K562 (cell line): ENCODE results near the gene GALNT16. TPM values are rescaled to one million over a fixed set of nuclear protein-coding genes. Genes with fewer than 3 reads are reported as not detected.

Source experiments
- DIDO1 ChIP-seq: fragments of 450-650 bp; IDR thresholded peaks from 2 replicates; pipeline ENCODE4 v1.6.1; 2016; ENCODE audit warnings: low read depth, missing biosample characterization, missing genetic modification characterization
- ERF ChIP-seq: fragments of 450-650 bp; formaldehyde crosslinking; IDR thresholded peaks from 2 replicates; pipeline ENCODE4 v1.4.0; 2020; ENCODE audit warnings: mild to moderate bottlenecking, mixed read lengths
- ETS2 ChIP-seq: IDR thresholded peaks from 2 replicates; pipeline ENCODE4 v1.6.1; 2016; ENCODE audit warnings: borderline replicate concordance, missing genetic modification characterization, mild to moderate bottlenecking, moderate library complexity, missing compliant biosample characterization; ENCODE audit not compliant: poor library complexity, severe bottlenecking
- HCFC1 ChIP-seq: IDR thresholded peaks from 2 replicates; pipeline ENCODE4 v1.6.1; 2012; ENCODE audit warnings: low read depth, low read length, improper control_type of control experiment
- HMG20B ChIP-seq: fragments of 250-450 bp; sonication (Bioruptor Pico); IDR thresholded peaks from 2 replicates; pipeline ENCODE4 v1.5.0; 2021; ENCODE audit warnings: mild to moderate bottlenecking
- KLF10 ChIP-seq: fragments of 250-450 bp; sonication (Bioruptor Pico); IDR thresholded peaks from 2 replicates; pipeline ENCODE4 v1.6.1; 2021; ENCODE audit warnings: matching md5 sums
- NR2C2 ChIP-seq, 2 experiments: fragments of 200-800 bp in 1 of 2; sonication (Bioruptor generic) in 1 of 2; sonication (generic) in 1 of 2; formaldehyde crosslinking in 1 of 2; IDR thresholded peaks; 2 replicates each; pipeline versions ENCODE4 v1.6.1 to v1.8.0; 2016 to 2022; ENCODE audit warnings: mild to moderate bottlenecking in 1 of 2, missing compliant biosample characterization in 1 of 2, missing genetic modification characterization in 1 of 2, missing genetic modification reagents in 1 of 2
- SAP30 ChIP-seq: fragments of 200-600 bp; sonication (generic); IDR thresholded peaks from 2 replicates; pipeline ENCODE4 v1.6.1; 2012; ENCODE audit warnings: borderline replicate concordance, low read depth, mild to moderate bottlenecking, moderate library complexity, low read length, control low read depth, inconsistent platforms; ENCODE audit not compliant: insufficient read depth, poor library complexity, severe bottlenecking
- SIN3B ChIP-seq: fragments of 450-650 bp; IDR thresholded peaks from 2 replicates; pipeline ENCODE4 v1.6.1; 2017; ENCODE audit warnings: low read depth, mild to moderate bottlenecking, moderate library complexity
- ZFP30 ChIP-seq: fragments of 250-450 bp; sonication (Bioruptor Pico); IDR thresholded peaks from 2 replicates; pipeline ENCODE4 v1.8.0; 2022; ENCODE audit warnings: moderate library complexity, mild to moderate bottlenecking, inconsistent platforms, borderline replicate concordance
- ZNF263 ChIP-seq: sonication (generic); formaldehyde crosslinking; IDR thresholded peaks from 2 replicates; pipeline ENCODE4 v1.8.0; 2022; ENCODE audit warnings: mild to moderate bottlenecking, missing genetic modification reagents, borderline replicate concordance
- ZNF780A ChIP-seq: fragments of 250-450 bp; sonication (Bioruptor Pico); IDR thresholded peaks from 2 replicates; pipeline ENCODE4 v1.5.0; 2021; ENCODE audit warnings: mild to moderate bottlenecking
- ZNF830 ChIP-seq: fragments of 250-450 bp; sonication (Bioruptor Pico); IDR thresholded peaks from 2 replicates; pipeline ENCODE4 v1.5.0; 2021; ENCODE audit warnings: mild to moderate bottlenecking
- polyA plus RNA-seq, 8 experiments: library from polyadenylated mRNA; depleted of rRNA in 4 of 8; stranded (reverse) in 5 of 8; unstranded in 3 of 8; fragments of >200 nt; fragmentation: Nextera tagmentation in 2 of 8; fragmentation: Illumina TruSeq in 1 of 8; extraction: Ambion mirVana in 2 of 8; extraction: Trizol in 1 of 8; gene quantifications; 2 replicates each; pipeline versions ENCODE4 v1.2.1 to v1.2.3, GENCODE V29; 2011 to 2014; ENCODE audit warnings: inconsistent platforms in 1 of 8, missing spikeins in 1 of 8
- total RNA-seq, 7 experiments: library from RNA; depleted of rRNA in 6 of 7; stranded (reverse); fragments of >200 nt in 6 of 7; fragmentation: Illumina TruSeq in 2 of 7; extraction: Trizol in 2 of 7; gene quantifications; 2 replicates each; pipeline versions ENCODE4 v1.2.1 to v1.2.3, GENCODE V29; 2011 to 2021; ENCODE audit warnings: low replicate concordance in 1 of 7
- TF ChIP-seq, protein P1 (sequence below): fragments of 200-800 bp; sonication (Bioruptor generic); IDR thresholded peaks from 2 replicates; pipeline ENCODE4 v1.6.1; 2017; ENCODE audit warnings: missing genetic modification characterization, missing compliant biosample characterization
- TF ChIP-seq, protein P2 (sequence below): fragments of 450-650 bp; IDR thresholded peaks from 2 replicates; pipeline ENCODE4 v1.6.1; 2016; ENCODE audit warnings: missing biosample characterization, missing genetic modification characterization
- TF ChIP-seq, protein P3 (sequence below): fragments of 450-650 bp; IDR thresholded peaks from 2 replicates; pipeline ENCODE4 v1.6.1; 2016; ENCODE audit warnings: borderline replicate concordance

GALNT16 gene
- total and polyA plus RNA-seq, 9 of the 15 experiments (the other 6 are each of a cell fraction or from before 2014, with no cell fraction given), result not detected

DNA sequence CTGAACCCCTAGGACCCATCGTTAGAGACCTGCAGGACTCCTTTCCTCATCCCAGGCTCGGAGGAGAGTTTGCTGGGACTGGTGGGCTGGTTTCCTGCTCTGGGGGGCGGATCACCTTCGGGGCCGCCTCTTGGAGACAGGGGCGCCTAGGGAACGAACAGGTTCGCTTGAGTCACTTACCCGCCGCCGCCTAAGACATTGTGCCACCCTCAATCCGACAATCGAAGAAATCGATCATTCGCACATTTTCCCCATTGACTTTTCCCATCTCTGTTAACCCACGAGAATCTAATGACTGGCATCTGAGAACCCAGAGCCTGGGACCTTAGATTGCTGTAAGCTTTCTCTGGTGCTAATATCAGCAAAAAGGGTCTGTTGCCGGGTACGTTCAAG is 138.9 kb downstream of the GALNT16 start (continued):
- TF ChIP-seq SAP30 (peak; percentile 69), NR2C2 (CRISPR knock-in tag; IDR thresholded peaks at IDR 0.05) (no peak), NR2C2 (tag; IDR thresholded peaks at IDR 0.05) (peak; percentile 76; the same call in 1 of the 2 replicates), ZNF830 (CRISPR knock-in tag) (no peak), KLF10 (no peak), ERF (CRISPR knock-in tag) (no peak), ETS2 (tag) (no peak), ZNF263 (no peak), HCFC1 (no peak), HMG20B (no peak), SIN3B (peak; percentile 14; the same call in 1 of the 2 replicates), DIDO1 (tag) (no peak), ZFP30 (no peak), ZNF780A (no peak)
- TF ChIP-seq, protein P1, sequence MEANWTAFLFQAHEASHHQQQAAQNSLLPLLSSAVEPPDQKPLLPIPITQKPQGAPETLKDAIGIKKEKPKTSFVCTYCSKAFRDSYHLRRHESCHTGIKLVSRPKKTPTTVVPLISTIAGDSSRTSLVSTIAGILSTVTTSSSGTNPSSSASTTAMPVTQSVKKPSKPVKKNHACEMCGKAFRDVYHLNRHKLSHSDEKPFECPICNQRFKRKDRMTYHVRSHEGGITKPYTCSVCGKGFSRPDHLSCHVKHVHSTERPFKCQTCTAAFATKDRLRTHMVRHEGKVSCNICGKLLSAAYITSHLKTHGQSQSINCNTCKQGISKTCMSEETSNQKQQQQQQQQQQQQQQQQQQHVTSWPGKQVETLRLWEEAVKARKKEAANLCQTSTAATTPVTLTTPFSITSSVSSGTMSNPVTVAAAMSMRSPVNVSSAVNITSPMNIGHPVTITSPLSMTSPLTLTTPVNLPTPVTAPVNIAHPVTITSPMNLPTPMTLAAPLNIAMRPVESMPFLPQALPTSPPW (CRISPR knock-in tag), result peak; percentile 12; the same call in 1 of the 2 replicates
- TF ChIP-seq, protein P2, sequence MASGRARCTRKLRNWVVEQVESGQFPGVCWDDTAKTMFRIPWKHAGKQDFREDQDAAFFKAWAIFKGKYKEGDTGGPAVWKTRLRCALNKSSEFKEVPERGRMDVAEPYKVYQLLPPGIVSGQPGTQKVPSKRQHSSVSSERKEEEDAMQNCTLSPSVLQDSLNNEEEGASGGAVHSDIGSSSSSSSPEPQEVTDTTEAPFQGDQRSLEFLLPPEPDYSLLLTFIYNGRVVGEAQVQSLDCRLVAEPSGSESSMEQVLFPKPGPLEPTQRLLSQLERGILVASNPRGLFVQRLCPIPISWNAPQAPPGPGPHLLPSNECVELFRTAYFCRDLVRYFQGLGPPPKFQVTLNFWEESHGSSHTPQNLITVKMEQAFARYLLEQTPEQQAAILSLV (tag), result no peak
- TF ChIP-seq, protein P3, sequence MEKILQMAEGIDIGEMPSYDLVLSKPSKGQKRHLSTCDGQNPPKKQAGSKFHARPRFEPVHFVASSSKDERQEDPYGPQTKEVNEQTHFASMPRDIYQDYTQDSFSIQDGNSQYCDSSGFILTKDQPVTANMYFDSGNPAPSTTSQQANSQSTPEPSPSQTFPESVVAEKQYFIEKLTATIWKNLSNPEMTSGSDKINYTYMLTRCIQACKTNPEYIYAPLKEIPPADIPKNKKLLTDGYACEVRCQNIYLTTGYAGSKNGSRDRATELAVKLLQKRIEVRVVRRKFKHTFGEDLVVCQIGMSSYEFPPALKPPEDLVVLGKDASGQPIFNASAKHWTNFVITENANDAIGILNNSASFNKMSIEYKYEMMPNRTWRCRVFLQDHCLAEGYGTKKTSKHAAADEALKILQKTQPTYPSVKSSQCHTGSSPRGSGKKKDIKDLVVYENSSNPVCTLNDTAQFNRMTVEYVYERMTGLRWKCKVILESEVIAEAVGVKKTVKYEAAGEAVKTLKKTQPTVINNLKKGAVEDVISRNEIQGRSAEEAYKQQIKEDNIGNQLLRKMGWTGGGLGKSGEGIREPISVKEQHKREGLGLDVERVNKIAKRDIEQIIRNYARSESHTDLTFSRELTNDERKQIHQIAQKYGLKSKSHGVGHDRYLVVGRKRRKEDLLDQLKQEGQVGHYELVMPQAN, result 0 out of 2 replicates have a peak, but pooled peaks have one; percentile 7
